Pons (tissue), 1 donor: ENCODE measurements around the gene FRMPD1.
A peak's percentile ranks its signal among the peaks of the same experiment; 100 is the strongest.
"Not testable (repeated sequence)": the region's sequence is repeated elsewhere in the genome, so short reads cannot be mapped to it uniquely, and the experiment has no call there.

ENCODE experiments used
- DNase-seq: peaks from one replicate; pipeline ENCODE4 v3.0.0-alpha.2; 2016; ENCODE audit warnings: low spot score

The FRMPD1 gene

GRCh38 chr9:37732952-37733351 lies 82.2 kb downstream of the FRMPD1 start:
- DNase-seq = no peak

GRCh38 chr9:37739222-37739621 lies 88.5 kb downstream of the FRMPD1 start:
- DNase-seq = no peak

GRCh38 chr9:37740128-37740527 lies 89.4 kb downstream of the FRMPD1 start:
- DNase-seq = no peak

GRCh38 chr9:37740631-37741328 lies 90.0 kb downstream of the FRMPD1 start:
- no peak for DNase-seq

- no peak for DNase-seq
Observed at GRCh38 chr9:37745970-37746369, 95.2 kb downstream of the FRMPD1 start.

GRCh38 chr9:37746448-37747270 lies 95.9 kb downstream of the FRMPD1 start:
- no peak for DNase-seq

GRCh38 chr9:37747271-37747753 lies 96.6 kb downstream of the FRMPD1 start:
- peak; percentile 66 for DNase-seq

- no peak for DNase-seq
Observed at GRCh38 chr9:37749129-37749528, 98.4 kb downstream of the FRMPD1 start.

GRCh38 chr9:37751186-37751585 lies 100.4 kb downstream of the FRMPD1 start:
- no peak for DNase-seq

- DNase-seq = not testable (repeated sequence)
Observed at GRCh38 chr9:37751704-37752103, 101.0 kb downstream of the FRMPD1 start.

- not testable (repeated sequence) for DNase-seq
Observed at GRCh38 chr9:37752112-37752511, 101.4 kb downstream of the FRMPD1 start.

GRCh38 chr9:37752642-37753488 lies 102.1 kb downstream of the FRMPD1 start:
- DNase-seq = no peak

GRCh38 chr9:37753489-37754190 lies 102.9 kb downstream of the FRMPD1 start, which contains the start of gene TRMT10B:
Gene TRMT10B, plus strand, starts transcription at chr9:37753805. Its CDS starts 8,127 bp downstream, at chr9:37761932.
- DNase-seq = peak; percentile 51

- no peak for DNase-seq
Observed at GRCh38 chr9:37758747-37759146, 108.0 kb downstream of the FRMPD1 start.

GRCh38 chr9:37760416-37761161 lies 109.8 kb downstream of the FRMPD1 start:
- DNase-seq = no peak

GRCh38 chr9:37761511-37761910 lies 110.8 kb downstream of the FRMPD1 start:
- DNase-seq = no peak

- not testable (repeated sequence) for DNase-seq
Observed at GRCh38 chr9:37765263-37765662, 114.5 kb downstream of the FRMPD1 start.

GRCh38 chr9:37769306-37769705 lies 118.6 kb downstream of the FRMPD1 start:
- DNase-seq = no peak

- no peak for DNase-seq
Observed at GRCh38 chr9:37769995-37770394, 119.2 kb downstream of the FRMPD1 start.

- DNase-seq = no peak
Observed at GRCh38 chr9:37775216-37775919, 124.6 kb downstream of the FRMPD1 start.
